GM19463 (cell line): Measurements from ENCODE around the gene CDS2.

Experiments
- ATAC-seq: cut with Tn5 transposase; IDR thresholded peaks from one replicate; pipeline ENCODE4 v1.9.1; 2021; ENCODE audit warnings: mild to moderate bottlenecking, moderate library complexity; ENCODE audit not compliant: unreplicated experiment

The CDS2 gene

GRCh38 chr20:5177071-5177470 is 50.3 kb downstream of the CDS2 start:
- no peak for ATAC-seq

- ATAC-seq, result no peak
These were observed 51.2 kb downstream of the CDS2 start for GRCh38 chr20:5178046-5178445.

DNA sequence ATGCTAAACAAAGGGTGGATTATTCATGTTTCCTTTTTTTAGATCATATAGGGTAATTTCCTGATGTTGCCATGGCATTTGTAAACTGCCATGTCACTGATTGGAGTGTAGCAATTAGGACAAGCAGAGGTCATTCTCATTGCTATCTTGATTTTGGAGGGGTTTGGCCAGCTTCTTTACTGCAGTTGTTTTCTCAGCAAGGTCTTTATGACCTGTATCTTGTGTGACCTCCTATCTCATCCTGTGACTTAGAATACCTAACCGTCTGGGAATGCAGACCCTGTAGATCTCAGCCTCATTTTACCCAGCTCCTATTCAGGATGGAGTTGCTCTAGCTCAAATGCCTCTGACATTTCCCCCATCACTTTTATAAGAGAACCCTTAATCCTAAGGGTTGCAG is 53.6 kb downstream of the CDS2 start:
- no peak for ATAC-seq

DNA sequence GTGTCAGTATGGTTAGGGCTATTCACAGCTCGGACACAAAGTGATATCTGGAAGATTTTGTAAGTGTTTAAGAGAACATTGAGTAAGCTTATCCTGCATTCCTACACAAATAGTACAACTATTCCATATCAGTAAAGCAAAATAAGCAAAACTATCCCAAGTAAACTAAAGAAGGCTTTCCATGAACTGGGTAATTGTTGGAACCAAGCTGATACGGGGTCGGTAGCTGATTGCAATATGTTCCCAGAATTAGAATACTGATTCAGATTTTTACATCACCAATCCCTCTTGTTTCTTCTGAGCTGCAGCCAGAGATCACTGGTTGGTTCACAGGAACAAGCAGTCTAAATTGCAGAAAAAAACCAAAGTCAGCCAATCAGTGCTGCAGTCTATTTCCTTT is 54.1 kb downstream of the CDS2 start:
- no peak for ATAC-seq

GRCh38 chr20:5181492-5181891 is 54.7 kb downstream of the CDS2 start:
- no peak for ATAC-seq

GRCh38 chr20:5181958-5182357 is 55.1 kb downstream of the CDS2 start:
- no peak for ATAC-seq

GRCh38 chr20:5182615-5183254 is 55.9 kb downstream of the CDS2 start:
- no peak for ATAC-seq

DNA sequence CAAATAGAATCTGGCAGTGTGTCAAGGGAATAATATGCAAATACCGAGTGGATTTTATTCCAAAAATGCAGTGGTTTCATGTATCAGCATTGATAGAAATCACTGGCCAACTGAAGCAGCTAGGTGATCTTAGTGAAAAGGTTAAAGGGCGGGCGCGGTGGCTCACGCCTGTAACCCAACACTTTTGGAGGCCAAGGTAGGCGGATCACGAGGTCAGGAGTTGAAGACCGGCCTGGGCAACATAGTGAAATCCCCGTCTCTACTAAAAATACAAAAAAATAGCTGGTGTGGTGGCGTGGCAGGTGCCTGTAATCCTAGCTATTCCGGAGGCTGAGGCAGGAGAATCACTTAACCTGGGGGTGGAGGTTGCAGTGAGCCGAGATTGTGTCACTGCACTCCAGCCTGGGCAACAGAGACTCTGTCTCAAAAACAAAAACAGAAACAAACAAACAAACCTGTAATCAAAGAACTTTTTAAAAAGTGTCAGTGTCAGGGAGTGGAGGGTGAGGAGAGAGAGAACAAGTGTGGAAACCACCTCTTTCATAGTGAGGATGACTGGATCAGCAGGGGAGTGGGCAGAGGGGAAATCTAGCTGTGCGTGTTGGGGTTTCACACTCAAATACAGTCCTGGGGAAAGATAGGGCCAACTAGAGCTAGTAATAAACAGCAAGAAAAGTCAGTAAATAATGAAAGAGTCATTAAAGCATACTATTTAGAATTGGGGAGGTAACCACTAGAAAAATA is 57.1 kb downstream of the CDS2 start:
- ATAC-seq, result no peak

DNA sequence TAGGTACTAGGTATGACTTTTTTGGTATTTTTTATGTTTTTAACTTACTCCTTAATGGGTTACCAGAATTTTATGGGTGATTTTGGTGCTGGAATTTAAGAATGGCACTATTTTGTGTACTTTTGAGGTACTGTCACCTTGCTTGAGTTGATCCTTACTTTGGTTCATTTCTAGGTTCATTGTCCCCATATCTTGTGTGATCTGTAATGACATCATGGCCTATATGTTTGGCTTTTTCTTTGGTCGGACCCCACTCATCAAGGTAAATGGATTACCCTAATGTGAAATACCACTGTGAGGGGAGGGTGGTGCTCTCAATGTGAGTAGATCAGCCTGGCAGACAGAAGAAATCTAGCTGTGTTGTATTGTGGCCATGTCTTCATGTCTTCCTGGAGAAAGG is 57.9 kb downstream of the CDS2 start:
- ATAC-seq, result no peak

DNA sequence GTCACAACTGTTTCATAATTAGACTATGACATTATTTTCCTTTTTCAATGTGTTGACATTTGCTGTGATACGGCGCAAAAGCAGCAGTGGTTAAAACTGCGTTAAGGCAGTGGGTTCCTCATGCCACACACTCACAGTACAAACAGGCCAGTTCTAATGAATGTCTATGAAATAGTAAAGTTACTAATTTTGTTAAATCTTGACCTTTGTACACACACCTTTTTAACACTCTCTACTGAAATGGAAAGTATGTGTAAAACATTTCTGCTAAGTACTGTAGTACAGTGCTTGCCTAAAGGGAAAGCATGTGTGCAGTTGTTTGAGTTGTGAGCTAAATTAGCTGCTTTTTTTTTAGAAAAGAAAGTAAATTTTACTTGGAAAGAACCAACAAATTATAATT is 60.3 kb downstream of the CDS2 start:
- ATAC-seq, result no peak

DNA sequence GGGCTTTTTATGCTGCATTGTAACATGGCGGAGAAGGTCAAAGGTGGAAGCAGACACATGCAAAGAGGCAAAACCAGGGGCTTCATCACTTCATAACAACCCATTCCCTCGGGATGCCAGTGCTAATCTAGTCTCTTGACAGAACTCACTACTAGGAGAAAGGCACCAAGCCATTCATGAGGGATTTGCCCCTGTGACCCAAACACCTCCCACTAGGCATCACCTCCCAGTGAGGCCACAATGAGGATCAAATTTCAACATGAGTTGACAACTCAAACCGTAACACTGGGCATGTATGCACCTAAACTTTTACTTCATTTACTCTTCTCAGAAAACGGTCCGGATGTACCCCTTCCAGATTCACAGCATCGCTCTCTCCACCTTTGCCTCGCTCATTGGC is 61.9 kb downstream of the CDS2 start:
- no peak for ATAC-seq

- ATAC-seq, result no peak
These were observed 63.1 kb downstream of the CDS2 start for GRCh38 chr20:5189917-5190316.

DNA sequence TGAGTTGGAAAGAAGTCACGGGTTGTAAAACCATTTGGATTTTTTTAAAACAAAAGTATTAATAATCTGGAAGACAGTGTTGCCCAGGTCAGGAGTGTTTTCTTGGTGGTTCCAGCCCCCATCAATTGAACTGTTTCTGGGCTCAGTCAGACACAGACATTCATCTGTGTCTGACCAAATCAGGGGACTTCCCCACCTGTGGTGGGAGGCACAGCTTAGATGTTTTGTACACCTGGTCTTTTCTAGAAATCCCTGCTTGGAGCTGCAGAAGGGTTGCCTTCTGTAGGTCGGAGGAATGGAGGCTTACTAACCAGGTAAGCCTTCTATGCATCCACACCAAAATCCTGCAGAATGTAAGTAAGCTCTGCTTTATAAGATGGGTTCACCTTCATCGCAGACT is 63.6 kb downstream of the CDS2 start:
- no peak for ATAC-seq

GRCh38 chr20:5191829-5192569 is 65.2 kb downstream of the CDS2 start:
- ATAC-seq, result peak; percentile 40

GRCh38 chr20:5192570-5193431 is 66.0 kb downstream of the CDS2 start:
- peak; percentile 59 for ATAC-seq

- no peak for ATAC-seq
These were observed 68.8 kb downstream of the CDS2 start for GRCh38 chr20:5195655-5196054.

- ATAC-seq, result no peak
These were observed 69.3 kb downstream of the CDS2 start for GRCh38 chr20:5196149-5196548.

DNA sequence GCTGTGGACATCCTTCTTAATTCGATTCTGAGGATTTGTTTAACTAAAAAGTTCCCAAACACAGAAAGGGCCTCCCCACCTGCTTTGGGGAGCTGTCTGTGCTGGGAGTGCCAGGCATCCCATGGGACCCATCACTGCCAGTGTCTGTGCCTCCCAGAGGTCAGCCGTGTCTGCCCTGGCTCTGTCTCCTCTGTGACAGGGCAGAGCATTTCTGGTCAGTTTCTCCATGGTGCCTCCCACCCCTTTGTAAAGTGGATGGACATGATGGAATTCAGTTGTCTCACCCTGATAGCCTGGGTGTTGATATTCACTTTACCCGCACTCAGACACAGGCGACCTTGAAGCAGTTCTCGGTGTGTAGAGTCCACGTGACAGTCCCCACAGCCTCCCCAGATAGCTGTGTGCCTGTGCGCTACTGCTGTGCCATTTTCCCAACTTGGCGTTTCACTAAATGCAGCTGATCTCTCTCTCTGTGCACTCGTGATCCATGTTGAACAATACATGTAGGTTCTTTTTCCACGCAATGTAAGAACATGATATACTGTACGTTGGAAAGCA is 70.5 kb downstream of the CDS2 start:
- ATAC-seq, result no peak

DNA sequence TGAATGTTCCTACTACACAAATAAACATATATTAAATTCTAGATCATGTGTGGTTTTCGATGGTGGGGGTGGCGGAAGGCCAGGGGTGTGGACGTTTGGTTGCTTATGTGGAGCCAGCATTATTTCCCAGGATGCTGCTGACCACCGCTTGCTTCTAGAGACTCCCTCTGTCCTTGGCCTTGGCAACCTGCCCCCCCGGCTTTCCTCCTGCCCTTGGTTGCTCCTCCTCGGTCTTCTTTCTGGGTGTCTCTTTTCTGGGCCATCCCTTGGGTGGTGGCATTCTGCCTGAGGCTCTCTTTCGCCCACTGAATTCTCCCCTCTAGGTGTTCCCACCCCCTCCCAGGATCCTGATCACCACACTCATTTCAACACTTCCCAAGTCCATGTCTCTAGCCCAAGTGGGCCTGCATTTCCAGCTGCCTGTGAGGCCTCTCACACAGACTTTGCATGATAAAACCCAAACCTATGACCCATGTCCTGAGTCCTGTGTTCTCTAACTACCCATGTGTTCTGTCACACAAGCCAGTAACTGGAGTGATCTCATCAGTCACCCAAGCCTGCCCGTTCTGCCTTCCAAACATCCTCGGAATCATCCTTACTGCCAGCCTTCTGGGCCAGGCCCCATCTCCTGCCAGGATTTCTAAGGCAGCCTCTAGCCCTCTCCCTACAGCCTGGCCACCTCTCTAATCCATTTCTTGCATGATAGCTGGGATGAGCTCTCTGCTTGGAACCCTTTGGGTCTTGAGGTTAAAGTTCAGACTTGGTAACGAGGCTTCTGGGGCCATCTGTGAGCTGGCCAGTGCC is 71.2 kb downstream of the CDS2 start:
- ATAC-seq, result no peak

DNA sequence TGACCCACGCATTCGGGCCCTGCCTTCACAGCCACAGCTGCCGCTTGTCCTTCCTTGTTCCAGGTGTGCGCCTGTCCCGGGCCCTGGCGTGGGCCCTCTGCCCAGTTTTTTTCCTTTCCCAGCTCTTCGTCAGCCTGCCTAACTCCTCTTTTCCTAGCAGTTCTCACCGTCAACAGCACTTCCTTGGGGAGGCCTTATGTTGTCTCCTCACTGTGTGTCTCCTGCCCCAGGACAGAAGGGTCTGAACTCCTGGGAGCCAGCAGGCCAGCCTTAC is 71.8 kb downstream of the CDS2 start:
- ATAC-seq, result no peak
